ENCODE data around the gene MIPOL1. TPM values are rescaled to one million over a fixed set of nuclear protein-coding genes. Genes with fewer than 3 reads are reported as not detected.

Gene MIPOL1
- total and polyA plus RNA-seq, 2 donors (not counting 3 experiments of a cell fraction or from before 2014, with no cell fraction given): 3.4 to 33.5 TPM

GRCh38 chr14:37594238-37594970 is 396.7 kb downstream of the MIPOL1 start:
- peak; percentile 81 to 89 for TF ChIP-seq CTCF (IDR thresholded peaks at IDR 0.05; ENCODE audit: extremely low read depth in 1 of 2, insufficient read depth in 1 of 2, low read depth in 1 of 2, low read length in 2 of 2)
- TF ChIP-seq, protein P1, sequence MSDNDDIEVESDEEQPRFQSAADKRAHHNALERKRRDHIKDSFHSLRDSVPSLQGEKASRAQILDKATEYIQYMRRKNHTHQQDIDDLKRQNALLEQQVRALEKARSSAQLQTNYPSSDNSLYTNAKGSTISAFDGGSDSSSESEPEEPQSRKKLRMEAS (IDR thresholded peaks at IDR 0.05; ENCODE audit: insufficient read depth, insufficient read length): no peak
- Histone ChIP-seq H4K20me1 (replicated peaks; ENCODE audit: control insufficient read depth, extremely low read depth, insufficient read depth, low read length) (no peaks in the 10 kb centered on the region), H3K9me3 (replicated peaks; ENCODE audit: control insufficient read depth, insufficient read depth, low read length) (no peaks in the 10 kb centered on the region), H3K4me3 (replicated peaks in 1 of 3; ENCODE audit: insufficient read depth in 1 of 3, low read depth in 1 of 3, low read length in 3 of 3) (peak overlapping the region; percentile 30 to 62 (median 41)), H3K9me1 (replicated peaks; ENCODE audit: control insufficient read depth, extremely low read depth, insufficient read depth, low read length) (no peaks in the 10 kb centered on the region), H3K9ac (replicated peaks; ENCODE audit: extremely low read depth, insufficient read depth, low read length) (no peak overlapping the region), H3K27me3 (ENCODE audit: control insufficient read depth in 2 of 2, insufficient read depth in 2 of 2, low read length in 2 of 2) (peaks cover 73 to 88% of the 10 kb centered on the region in 2 experiments), H3K36me3 (ENCODE audit: control insufficient read depth in 2 of 2, extremely low read depth in 1 of 2, insufficient read depth in 2 of 2, low read length in 2 of 2) (no peaks in the 10 kb centered on the region), H3K4me2 (ENCODE audit: insufficient read depth, low read length) (peak overlapping the region; percentile 72), H3K4me1 (ENCODE audit: control insufficient read depth, extremely low read depth, insufficient read depth, low read length) (peaks cover 4% of the 10 kb centered on the region), H3K79me2 (ENCODE audit: control insufficient read depth, insufficient read depth, low read length) (no peaks in the 10 kb centered on the region), H2AFZ (ENCODE audit: low read depth, low read length) (peak overlapping the region; percentile 59), H3K27ac (ENCODE audit: insufficient read depth, low read depth, low read length) (no peak overlapping the region)
- no TSS peak for BruUV-seq (replicated peaks)
- peak; percentile 80 for DNase-seq (ENCODE audit: low read depth, low spot score)
- FAIRE-seq: peak; percentile 90
- CTCF ChIA-PET: interaction anchor here (0.6 to 1.8 kb wide), 13 partner anchors 9 to 444 kb away, joined by 3 to 12 read pairs (median 7); no protein-coding TSS in a partner anchor
- dilution Hi-C loops (cut with MboI; ENCODE audit: extremely low pct_ligation_motif_present, low sequenced_read_pairs) (no loop called here), intact Hi-C loops (cut with micrococcal nuclease) (loop anchor here (1.0 to 2.0 kb wide), 2 partner anchors 280 to 348 kb away; no protein-coding TSS in a partner anchor)
- POLR2A ChIA-PET: no interaction called here
